Measurements from ENCODE around the gene SRRM3. TPM values are rescaled to one million over a fixed set of nuclear protein-coding genes. Genes with fewer than 3 reads are reported as not detected.

Gene SRRM3
- polyA plus RNA-seq, 1 donor from 2014 or later: 34.9 TPM

DNA sequence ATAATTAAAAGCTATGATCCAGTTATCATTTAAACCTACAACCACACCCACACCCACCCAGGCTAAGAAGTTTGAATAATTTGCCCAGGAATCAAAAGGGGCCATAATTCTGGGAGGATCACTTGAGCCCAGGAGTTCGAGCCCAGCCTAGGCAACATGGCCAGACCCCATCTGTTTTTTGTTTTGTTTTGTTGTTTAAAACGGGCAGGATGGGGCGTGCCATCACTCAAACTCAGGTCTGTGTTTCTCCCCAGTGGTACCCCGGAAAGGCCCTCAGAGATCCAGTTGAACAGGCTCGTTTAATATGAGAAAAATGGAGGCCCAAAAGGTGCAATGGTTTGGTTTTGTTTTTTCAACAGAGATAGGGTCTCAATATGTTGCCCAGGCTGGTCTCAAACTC lies 124.1 kb downstream of the SRRM3 start:
- Histone ChIP-seq H3K4me3 (ENCODE audit: low read length) (no peak overlapping the region), H3F3A (ENCODE audit: insufficient read depth, low read length, poor library complexity, severe bottlenecking) (no peaks in the 10 kb centered on the region), H3K4me2 (ENCODE audit: low read length) (no peak overlapping the region), H4K20me1 (ENCODE audit: insufficient read depth) (peaks cover 41% of the 10 kb centered on the region), H3K9me2 (ENCODE audit: insufficient read depth, low read length) (no peaks in the 10 kb centered on the region), H3K27me3 (ENCODE audit: insufficient read depth, low read depth, low read length) (no peaks in the 10 kb centered on the region), H3K36me3 (ENCODE audit: insufficient read depth, low read length) (peaks cover 8% of the 10 kb centered on the region), H3K79me2 (replicated peaks; ENCODE audit: insufficient read depth, low read length) (peaks cover 53% of the 10 kb centered on the region), H3K27ac (ENCODE audit: low read length) (no peak overlapping the region), H3K9ac (ENCODE audit: low read length) (no peak overlapping the region), H2AFZ (ENCODE audit: low read depth, low read length) (no peak overlapping the region), H3K9me3 (ENCODE audit: low read length) (no peaks in the 10 kb centered on the region)
- no peak for TF ChIP-seq TAF1 (IDR thresholded peaks at IDR 0.05; ENCODE audit: low read depth)

GRCh38 chr7:76326646-76327233 lies 125.0 kb downstream of the SRRM3 start:
- Histone ChIP-seq H2AFZ (ENCODE audit: low read depth, low read length) (no peak overlapping the region), H3K36me3 (ENCODE audit: insufficient read depth, low read length) (peaks cover 8% of the 10 kb centered on the region), H3K27me3 (ENCODE audit: insufficient read depth, low read depth, low read length) (no peaks in the 10 kb centered on the region), H4K20me1 (ENCODE audit: insufficient read depth) (peaks cover 50% of the 10 kb centered on the region), H3K9ac (ENCODE audit: low read length) (no peak overlapping the region), H3K4me2 (ENCODE audit: low read length) (no peak overlapping the region), H3K79me2 (replicated peaks; ENCODE audit: insufficient read depth, low read length) (peaks cover 61% of the 10 kb centered on the region), H3K27ac (ENCODE audit: low read length) (no peak overlapping the region), H3K4me3 (ENCODE audit: low read length) (no peak overlapping the region), H3K9me2 (ENCODE audit: insufficient read depth, low read length) (no peaks in the 10 kb centered on the region), H3F3A (ENCODE audit: insufficient read depth, low read length, poor library complexity, severe bottlenecking) (no peaks in the 10 kb centered on the region), H3K9me3 (ENCODE audit: low read length) (no peaks in the 10 kb centered on the region)
- TF ChIP-seq RAD21 (conservative IDR thresholded peaks at IDR 0.05) (no peak), EZH2 (IDR thresholded peaks at IDR 0.05; ENCODE audit: borderline replicate concordance, insufficient read depth, low read length, poor library complexity, severe bottlenecking) (no peak), POLR2AphosphoS5 (IDR thresholded peaks at IDR 0.05) (no peak), CTCF (IDR thresholded peaks at IDR 0.05; ENCODE audit: poor library complexity, severe bottlenecking) (no peak), TAF1 (IDR thresholded peaks at IDR 0.05; ENCODE audit: low read depth) (no peak), EP300 (conservative IDR thresholded peaks at IDR 0.05; ENCODE audit: poor library complexity, severe bottlenecking) (no peak), MXI1 (conservative IDR thresholded peaks at IDR 0.05; ENCODE audit: poor library complexity, severe bottlenecking) (no peak), SMC3 (conservative IDR thresholded peaks at IDR 0.05; ENCODE audit: poor library complexity) (no peak)
- TF ChIP-seq, protein P1, sequence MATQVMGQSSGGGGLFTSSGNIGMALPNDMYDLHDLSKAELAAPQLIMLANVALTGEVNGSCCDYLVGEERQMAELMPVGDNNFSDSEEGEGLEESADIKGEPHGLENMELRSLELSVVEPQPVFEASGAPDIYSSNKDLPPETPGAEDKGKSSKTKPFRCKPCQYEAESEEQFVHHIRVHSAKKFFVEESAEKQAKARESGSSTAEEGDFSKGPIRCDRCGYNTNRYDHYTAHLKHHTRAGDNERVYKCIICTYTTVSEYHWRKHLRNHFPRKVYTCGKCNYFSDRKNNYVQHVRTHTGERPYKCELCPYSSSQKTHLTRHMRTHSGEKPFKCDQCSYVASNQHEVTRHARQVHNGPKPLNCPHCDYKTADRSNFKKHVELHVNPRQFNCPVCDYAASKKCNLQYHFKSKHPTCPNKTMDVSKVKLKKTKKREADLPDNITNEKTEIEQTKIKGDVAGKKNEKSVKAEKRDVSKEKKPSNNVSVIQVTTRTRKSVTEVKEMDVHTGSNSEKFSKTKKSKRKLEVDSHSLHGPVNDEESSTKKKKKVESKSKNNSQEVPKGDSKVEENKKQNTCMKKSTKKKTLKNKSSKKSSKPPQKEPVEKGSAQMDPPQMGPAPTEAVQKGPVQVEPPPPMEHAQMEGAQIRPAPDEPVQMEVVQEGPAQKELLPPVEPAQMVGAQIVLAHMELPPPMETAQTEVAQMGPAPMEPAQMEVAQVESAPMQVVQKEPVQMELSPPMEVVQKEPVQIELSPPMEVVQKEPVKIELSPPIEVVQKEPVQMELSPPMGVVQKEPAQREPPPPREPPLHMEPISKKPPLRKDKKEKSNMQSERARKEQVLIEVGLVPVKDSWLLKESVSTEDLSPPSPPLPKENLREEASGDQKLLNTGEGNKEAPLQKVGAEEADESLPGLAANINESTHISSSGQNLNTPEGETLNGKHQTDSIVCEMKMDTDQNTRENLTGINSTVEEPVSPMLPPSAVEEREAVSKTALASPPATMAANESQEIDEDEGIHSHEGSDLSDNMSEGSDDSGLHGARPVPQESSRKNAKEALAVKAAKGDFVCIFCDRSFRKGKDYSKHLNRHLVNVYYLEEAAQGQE (IDR thresholded peaks at IDR 0.05; ENCODE audit: borderline replicate concordance): no peak

All from neural cell (in vitro differentiated cells).